ENCODE data around the gene POLD3.

The POLD3 gene

GRCh38 chr11:74642912-74643311 lies 50.5 kb downstream of the POLD3 start:
- H2AFZ ChIP-seq (ENCODE audit: low read depth, low read length) = no peak overlapping the region
- H3K79me2 ChIP-seq (ENCODE audit: low read length) = no peaks in the 10 kb centered on the region
- no peaks in the 10 kb centered on the region for H4K20me1 ChIP-seq (ENCODE audit: insufficient read depth, low read length)
- peaks cover 70% of the 10 kb centered on the region for H3K36me3 ChIP-seq (replicated peaks; ENCODE audit: low read depth, low read length)
- H3K27ac ChIP-seq (ENCODE audit: low read length) = no peak overlapping the region
- H3K4me1 ChIP-seq (ENCODE audit: low read length) = no peaks in the 10 kb centered on the region
- no peak overlapping the region for H3K9ac ChIP-seq (ENCODE audit: low read length)
- no peak overlapping the region for H3K4me2 ChIP-seq (ENCODE audit: low read length)
- H3K4me3 ChIP-seq (ENCODE audit: low read length) = no peak overlapping the region
- TF ChIP-seq CTCF (IDR thresholded peaks at IDR 0.05; ENCODE audit: low read depth, low read length) = no peak
- TF ChIP-seq EZH2phosphoT487 (IDR thresholded peaks at IDR 0.05; ENCODE audit: low read depth) = no peak
- no peaks in the 10 kb centered on the region for H3K27me3 ChIP-seq (ENCODE audit: low read depth, low read length)
- no peaks in the 10 kb centered on the region for H3K9me3 ChIP-seq (ENCODE audit: insufficient read depth, low read length)

- no peak overlapping the region for H3K9ac ChIP-seq (ENCODE audit: low read length)
- H3K4me1 ChIP-seq (ENCODE audit: low read length) = no peaks in the 10 kb centered on the region
- H4K20me1 ChIP-seq (ENCODE audit: insufficient read depth, low read length) = no peaks in the 10 kb centered on the region
- no peak for TF ChIP-seq EZH2phosphoT487 (IDR thresholded peaks at IDR 0.05; ENCODE audit: low read depth)
- TF ChIP-seq CTCF (IDR thresholded peaks at IDR 0.05; ENCODE audit: low read depth, low read length) = no peak
- no peak overlapping the region for H3K27ac ChIP-seq (ENCODE audit: low read length)
- no peak overlapping the region for H3K4me2 ChIP-seq (ENCODE audit: low read length)
- no peaks in the 10 kb centered on the region for H3K27me3 ChIP-seq (ENCODE audit: low read depth, low read length)
- H3K79me2 ChIP-seq (ENCODE audit: low read length) = no peaks in the 10 kb centered on the region
- H3K36me3 ChIP-seq (replicated peaks; ENCODE audit: low read depth, low read length) = peaks cover 73% of the 10 kb centered on the region
- H3K9me3 ChIP-seq (ENCODE audit: insufficient read depth, low read length) = no peaks in the 10 kb centered on the region
- H2AFZ ChIP-seq (ENCODE audit: low read depth, low read length) = no peak overlapping the region
- H3K4me3 ChIP-seq (ENCODE audit: low read length) = no peak overlapping the region
Observed at GRCh38 chr11:74644081-74644480, 51.7 kb downstream of the POLD3 start.

GRCh38 chr11:74646215-74646614 lies 53.8 kb downstream of the POLD3 start:
- Histone ChIP-seq H3K27me3 (ENCODE audit: low read depth, low read length) (no peaks in the 10 kb centered on the region), H3K36me3 (replicated peaks; ENCODE audit: low read depth, low read length) (peaks cover 71% of the 10 kb centered on the region), H3K9ac (ENCODE audit: low read length) (no peak overlapping the region), H3K9me3 (ENCODE audit: insufficient read depth, low read length) (no peaks in the 10 kb centered on the region), H3K27ac (ENCODE audit: low read length) (no peak overlapping the region), H3K4me1 (ENCODE audit: low read length) (no peaks in the 10 kb centered on the region), H4K20me1 (ENCODE audit: insufficient read depth, low read length) (no peaks in the 10 kb centered on the region), H3K79me2 (ENCODE audit: low read length) (no peaks in the 10 kb centered on the region), H2AFZ (ENCODE audit: low read depth, low read length) (no peak overlapping the region), H3K4me3 (ENCODE audit: low read length) (no peak overlapping the region), H3K4me2 (ENCODE audit: low read length) (no peak overlapping the region)
- TF ChIP-seq EZH2phosphoT487 (IDR thresholded peaks at IDR 0.05; ENCODE audit: low read depth) (no peak), CTCF (IDR thresholded peaks at IDR 0.05; ENCODE audit: low read depth, low read length) (no peak)

DNA sequence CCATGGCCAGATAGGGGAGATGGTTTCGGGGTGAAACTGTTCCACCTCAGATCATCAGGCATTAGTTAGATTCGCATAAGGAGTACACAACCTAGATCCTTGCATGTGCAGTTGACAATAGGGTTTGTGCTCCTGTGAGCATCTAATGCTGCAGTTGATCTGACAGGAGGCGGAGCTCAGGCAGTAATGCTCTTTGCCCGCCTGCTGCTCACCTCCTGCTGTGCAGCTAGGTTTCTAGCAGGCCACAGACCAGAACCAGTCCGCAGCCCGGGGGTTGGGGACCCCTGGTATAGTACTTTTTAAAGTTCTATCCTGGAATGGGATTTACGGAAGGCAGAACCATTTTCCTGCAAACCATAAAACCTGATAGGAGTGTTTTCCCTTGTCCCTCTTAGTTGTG lies 54.6 kb downstream of the POLD3 start:
- no peak overlapping the region for H3K4me2 ChIP-seq (ENCODE audit: low read length)
- H2AFZ ChIP-seq (ENCODE audit: low read depth, low read length) = no peak overlapping the region
- H3K9ac ChIP-seq (ENCODE audit: low read length) = no peak overlapping the region
- H3K27me3 ChIP-seq (ENCODE audit: low read depth, low read length) = no peaks in the 10 kb centered on the region
- no peaks in the 10 kb centered on the region for H3K9me3 ChIP-seq (ENCODE audit: insufficient read depth, low read length)
- H4K20me1 ChIP-seq (ENCODE audit: insufficient read depth, low read length) = no peaks in the 10 kb centered on the region
- H3K27ac ChIP-seq (ENCODE audit: low read length) = no peak overlapping the region
- no peak for TF ChIP-seq EZH2phosphoT487 (IDR thresholded peaks at IDR 0.05; ENCODE audit: low read depth)
- TF ChIP-seq CTCF (IDR thresholded peaks at IDR 0.05; ENCODE audit: low read depth, low read length) = no peak
- peaks cover 69% of the 10 kb centered on the region for H3K36me3 ChIP-seq (replicated peaks; ENCODE audit: low read depth, low read length)
- no peaks in the 10 kb centered on the region for H3K4me1 ChIP-seq (ENCODE audit: low read length)
- H3K4me3 ChIP-seq (ENCODE audit: low read length) = no peak overlapping the region
- H3K79me2 ChIP-seq (ENCODE audit: low read length) = no peaks in the 10 kb centered on the region
